Fibroblast of the aortic adventitia (primary cell): ENCODE data around the gene S100A5. TPM values are rescaled to one million over a fixed set of nuclear protein-coding genes. Genes with fewer than 3 reads are reported as not detected.

ENCODE experiments used
- DNase-seq: peaks from one replicate; pipeline ENCODE4 v3.0.0-alpha.2; 2010; ENCODE audit warnings: low read depth
- H3K4me3 ChIP-seq: 2 replicates; pipeline ENCODE4 v1.5.1; 2011; ENCODE audit warnings: low read depth, mild to moderate bottlenecking, control low read depth, low read length, moderate library complexity
- total RNA-seq: library from RNA; depleted of rRNA; stranded (reverse); fragments of >200 nt; gene quantifications from 2 replicates; pipeline ENCODE4 v1.2.3, GENCODE V29; 2012; ENCODE audit warnings: low replicate concordance
- TF ChIP-seq, protein P1 (sequence below): IDR thresholded peaks from 2 replicates; pipeline ENCODE4 v1.5.1; 2011; ENCODE audit warnings: mild to moderate bottlenecking, low read length, control low read depth, inconsistent platforms; ENCODE audit not compliant: insufficient read depth

Gene S100A5
- total RNA-seq, 1 donor = 0.99 TPM

DNA sequence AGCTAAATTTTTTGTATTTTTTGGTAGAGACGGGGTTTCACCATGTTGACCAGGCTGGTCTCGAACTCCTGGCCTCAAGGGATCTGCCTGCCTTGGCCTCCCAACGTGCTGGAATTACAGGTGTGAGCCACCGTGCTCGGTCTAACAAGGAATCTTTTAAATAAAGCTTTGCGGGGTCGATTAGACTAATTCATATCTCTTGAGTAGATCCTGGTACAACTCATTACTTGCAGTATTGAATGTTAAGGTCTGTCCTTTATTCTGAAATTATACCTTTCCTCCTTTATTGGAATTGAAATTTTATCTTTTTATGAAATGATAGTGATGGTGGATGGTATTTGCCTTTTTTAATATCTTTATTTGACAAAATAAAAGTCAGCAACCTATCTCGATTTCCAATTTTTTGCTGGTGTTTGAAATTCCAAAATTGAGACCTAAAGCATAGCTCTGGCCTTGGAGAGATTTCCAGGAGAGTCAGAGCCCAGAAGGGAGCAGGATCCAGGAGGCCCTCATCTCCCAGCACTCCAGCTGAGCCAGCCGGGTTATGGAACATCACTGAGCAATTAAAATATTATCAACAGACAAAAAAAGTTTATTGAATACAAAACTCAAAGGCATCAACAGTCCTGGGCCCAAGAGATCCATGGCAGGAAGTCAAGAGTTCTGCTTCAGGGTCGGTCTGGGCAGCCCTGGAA is 20.2 kb upstream of the S100A5 start:
- H3K4me3 ChIP-seq = no peak overlapping the region
- TF ChIP-seq, protein P1, sequence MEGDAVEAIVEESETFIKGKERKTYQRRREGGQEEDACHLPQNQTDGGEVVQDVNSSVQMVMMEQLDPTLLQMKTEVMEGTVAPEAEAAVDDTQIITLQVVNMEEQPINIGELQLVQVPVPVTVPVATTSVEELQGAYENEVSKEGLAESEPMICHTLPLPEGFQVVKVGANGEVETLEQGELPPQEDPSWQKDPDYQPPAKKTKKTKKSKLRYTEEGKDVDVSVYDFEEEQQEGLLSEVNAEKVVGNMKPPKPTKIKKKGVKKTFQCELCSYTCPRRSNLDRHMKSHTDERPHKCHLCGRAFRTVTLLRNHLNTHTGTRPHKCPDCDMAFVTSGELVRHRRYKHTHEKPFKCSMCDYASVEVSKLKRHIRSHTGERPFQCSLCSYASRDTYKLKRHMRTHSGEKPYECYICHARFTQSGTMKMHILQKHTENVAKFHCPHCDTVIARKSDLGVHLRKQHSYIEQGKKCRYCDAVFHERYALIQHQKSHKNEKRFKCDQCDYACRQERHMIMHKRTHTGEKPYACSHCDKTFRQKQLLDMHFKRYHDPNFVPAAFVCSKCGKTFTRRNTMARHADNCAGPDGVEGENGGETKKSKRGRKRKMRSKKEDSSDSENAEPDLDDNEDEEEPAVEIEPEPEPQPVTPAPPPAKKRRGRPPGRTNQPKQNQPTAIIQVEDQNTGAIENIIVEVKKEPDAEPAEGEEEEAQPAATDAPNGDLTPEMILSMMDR = no peak
- no peak for DNase-seq

DNA sequence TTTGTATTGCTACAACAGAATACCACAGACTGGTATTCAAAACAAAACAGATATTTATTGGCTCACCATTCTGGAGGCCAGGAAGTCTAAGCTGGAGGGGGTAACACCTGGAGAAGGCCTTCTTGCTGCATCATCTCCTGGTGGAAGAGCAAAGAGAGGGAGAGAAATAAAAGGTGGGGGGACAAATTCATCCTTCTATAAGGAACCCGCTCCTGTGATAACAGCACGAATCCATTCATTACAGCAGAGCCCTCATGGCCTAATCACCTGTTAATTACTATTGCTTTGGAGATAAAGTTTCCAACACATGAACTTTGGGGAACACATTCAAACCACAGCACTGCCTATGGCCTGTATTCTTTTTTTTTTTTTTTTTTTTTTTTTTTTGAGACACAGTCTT is 19.5 kb upstream of the S100A5 start:
- TF ChIP-seq, protein P1 = no peak
- DNase-seq = no peak
- no peak overlapping the region for H3K4me3 ChIP-seq

DNA sequence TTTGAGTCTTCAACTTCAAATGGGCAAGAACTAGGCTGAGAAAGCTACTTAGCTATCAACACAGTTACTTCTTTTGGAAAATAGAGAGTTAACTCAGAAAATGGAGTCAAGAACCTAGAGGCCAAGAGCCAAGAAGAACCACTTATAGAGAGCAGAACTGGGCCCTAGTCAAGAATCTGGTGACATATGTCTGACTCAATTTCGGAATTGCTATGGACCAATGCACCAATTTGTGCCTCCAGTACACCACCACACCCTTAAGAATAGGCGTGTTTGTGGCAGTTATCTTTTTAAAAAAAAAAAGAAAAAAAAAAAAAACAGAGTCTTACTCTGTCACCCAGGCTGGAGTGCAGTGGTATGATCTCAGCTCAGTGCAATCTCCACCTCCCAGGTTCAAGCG is 17.1 kb upstream of the S100A5 start:
- no peak overlapping the region for H3K4me3 ChIP-seq
- DNase-seq = no peak
- TF ChIP-seq, protein P1 = no peak

DNA sequence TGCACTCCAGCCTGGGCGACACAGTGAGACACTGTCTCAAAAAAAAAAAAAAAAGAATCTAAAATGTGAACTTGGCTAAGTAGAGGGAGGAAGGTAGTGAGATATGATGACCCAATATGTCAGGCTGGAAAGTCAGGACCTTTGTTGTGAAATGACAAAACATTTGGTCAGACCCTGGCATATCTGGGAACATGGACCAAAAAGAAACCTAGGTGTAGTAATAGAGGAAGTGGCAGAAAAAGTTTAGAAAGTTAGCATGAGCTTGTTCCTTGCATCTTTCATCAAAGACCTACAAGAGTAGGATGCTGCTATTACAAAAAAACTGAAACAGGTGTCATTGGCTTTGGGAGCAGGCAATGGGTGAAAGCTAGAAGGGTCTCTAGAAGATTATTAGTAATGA is 15.6 kb upstream of the S100A5 start:
- TF ChIP-seq, protein P1 = no peak
- H3K4me3 ChIP-seq = no peak overlapping the region
- no peak for DNase-seq

DNA sequence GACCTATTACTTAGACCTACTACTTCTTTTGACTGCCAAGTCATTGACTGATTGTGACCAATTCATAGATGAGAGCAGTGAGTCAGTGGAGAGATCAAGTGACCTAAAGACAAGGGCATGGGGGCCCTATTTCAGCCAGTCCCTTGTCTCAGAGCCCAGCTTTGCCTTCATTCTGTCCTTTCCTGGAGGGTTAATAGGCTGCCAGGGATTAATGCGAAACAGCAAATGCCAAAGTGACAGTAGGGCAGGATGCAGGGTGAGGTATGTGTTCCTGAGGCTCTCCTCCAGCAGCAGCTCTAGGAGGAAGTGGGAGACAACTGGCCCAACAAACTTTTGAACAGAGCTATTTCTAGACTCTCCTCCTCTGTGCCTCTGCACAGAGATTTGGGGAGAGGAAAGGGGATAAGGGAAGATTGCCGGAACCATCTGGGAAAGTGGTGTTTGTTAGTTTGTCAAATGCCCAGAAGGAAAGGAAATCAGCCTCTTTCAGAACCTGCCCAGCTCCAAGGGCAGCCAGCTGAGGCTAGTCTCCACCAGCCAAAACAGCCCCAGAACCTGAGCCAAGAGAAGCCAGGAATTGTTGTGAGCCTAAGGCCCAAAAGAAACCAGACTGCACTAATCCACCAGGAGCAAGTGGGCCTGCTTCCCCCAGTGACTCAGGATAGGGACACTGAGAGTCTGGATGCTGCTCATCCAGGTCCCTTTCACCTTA is 13.3 kb upstream of the S100A5 start:
- peak; percentile 61 for DNase-seq
- H3K4me3 ChIP-seq = no peak overlapping the region
- TF ChIP-seq, protein P1 = no peak

DNA sequence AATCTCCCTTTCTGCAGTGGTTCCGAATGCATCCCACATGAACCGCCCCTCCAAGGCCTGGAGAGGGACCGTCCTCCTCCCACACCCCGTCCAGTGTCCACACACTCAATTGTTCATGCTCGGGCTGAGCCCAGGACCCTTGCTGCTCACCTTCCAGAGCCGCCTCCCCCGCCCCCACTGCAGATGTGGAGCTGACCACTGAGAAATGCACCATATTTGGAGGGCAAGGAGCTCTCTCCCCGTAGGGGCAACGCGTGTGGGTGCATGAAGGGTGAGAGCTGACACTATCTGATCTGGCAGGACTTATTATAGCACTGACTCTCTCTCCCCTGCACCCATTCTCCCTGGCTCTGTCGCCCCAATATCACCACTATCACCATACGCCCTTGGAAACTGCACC is 12.4 kb upstream of the S100A5 start:
- H3K4me3 ChIP-seq = no peak overlapping the region
- TF ChIP-seq, protein P1 = no peak
- DNase-seq = no peak
